Measurements from ENCODE around the gene REXO1.
"Not testable (repeated sequence)": the region's sequence is repeated elsewhere in the genome, so short reads cannot be mapped to it uniquely, and the experiment has no call there.

The REXO1 gene

DNA sequence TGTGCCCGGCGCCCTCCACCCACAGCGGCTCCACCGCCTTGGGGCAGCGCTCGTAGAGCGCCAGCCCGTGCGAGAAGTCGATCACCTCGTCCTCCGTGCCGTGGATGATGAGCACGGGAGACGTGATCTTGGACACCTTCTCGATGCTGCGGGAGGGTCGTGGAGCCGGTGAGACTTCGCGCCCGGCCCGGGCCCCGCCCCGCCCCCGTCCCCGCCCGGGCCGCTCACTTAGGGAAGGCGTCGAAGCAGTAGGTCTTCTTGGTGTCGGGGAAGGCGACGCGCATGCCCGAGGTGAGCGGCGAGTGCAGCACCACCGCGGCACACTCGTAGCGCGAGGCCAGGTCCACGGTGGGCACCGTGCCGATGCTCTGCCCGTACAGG, 29.0 kb upstream of the REXO1 start:
- in situ Hi-C loops (cut with MboI; ENCODE audit: low sequenced_read_pairs), result not testable (repeated sequence)

DNA sequence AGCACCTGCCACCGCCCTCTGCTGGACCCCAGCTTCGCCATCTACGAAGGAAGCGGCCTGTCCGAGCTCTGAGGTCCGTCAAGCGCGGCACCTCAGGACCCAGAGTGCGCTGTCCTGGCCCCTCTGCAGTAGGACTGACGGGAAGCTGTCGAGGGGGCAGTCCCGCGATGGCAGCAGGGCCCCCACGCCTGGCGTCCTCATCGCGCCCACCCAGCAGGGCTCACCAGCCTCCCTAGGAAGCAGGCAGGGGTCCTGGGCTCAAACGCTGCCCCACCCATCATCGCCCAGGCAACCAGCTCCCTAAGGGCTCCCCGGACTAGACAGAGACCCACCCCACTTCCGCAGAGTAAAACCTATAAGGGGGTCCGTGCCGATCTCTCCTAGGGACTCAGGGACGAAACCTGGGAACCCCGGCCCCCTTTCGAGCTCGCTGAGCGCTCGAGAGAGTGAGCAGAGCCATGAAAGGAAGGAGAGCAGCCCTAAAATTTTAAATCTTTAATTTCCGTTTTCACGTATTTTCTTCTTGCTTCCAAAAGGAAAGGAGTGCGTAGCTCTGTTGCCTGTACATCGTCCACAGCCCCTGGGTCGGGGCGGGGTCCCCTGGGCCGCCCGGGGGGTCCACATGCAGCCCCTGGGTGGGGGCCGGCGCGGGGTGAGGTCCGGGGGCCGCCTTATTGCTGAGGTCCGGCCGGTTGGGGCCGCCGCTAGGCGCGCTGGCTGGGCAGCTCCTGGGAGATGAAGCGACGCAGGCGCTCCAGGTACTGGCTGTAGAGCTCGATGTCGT, 28.4 kb upstream of the REXO1 start:
- in situ Hi-C loops (cut with MboI; ENCODE audit: low sequenced_read_pairs), result not testable (repeated sequence)

DNA sequence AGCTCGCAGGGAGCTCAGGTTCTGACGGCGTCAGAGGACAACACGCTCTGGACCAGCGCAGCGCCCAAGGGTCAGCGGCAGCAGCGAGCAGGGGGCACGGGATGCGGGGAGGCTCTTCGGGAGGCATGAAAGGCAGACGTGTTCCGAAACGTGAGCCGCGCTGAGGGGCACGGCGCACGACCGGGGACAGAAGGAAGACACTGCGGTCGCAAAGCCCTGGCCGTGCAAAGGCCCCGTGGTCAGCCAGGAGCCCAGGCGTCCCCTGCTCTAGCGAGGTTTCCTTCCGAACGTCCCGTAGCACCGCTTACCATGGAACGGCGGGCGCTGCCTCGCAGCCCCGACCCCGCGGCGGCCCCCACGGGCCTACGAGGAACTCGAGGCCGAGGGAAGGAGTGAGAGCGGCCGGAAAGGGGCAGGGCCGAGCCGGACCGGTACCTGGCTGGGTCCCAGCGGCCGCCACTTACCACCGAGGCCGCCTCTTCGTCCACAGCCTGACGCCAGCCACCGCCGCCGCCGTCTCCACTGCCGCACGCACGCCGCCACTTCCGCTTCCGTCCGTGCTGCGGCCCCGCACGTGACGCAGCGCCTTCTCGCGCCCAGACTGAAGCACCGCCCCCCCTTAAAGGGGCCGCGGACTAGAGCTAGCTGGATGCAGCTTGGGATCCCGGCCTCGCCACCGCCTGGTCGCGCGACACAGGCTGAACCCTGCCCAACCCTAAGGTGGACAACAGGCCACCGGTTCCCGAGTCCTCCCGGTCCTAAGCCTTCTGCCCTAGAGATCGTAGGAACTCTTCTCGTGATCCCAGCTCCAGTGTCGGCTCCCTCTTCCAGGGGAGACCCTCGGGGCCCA, 27.6 kb upstream of the REXO1 start:
- in situ Hi-C loops (cut with MboI; ENCODE audit: low sequenced_read_pairs), result no loop called here

DNA sequence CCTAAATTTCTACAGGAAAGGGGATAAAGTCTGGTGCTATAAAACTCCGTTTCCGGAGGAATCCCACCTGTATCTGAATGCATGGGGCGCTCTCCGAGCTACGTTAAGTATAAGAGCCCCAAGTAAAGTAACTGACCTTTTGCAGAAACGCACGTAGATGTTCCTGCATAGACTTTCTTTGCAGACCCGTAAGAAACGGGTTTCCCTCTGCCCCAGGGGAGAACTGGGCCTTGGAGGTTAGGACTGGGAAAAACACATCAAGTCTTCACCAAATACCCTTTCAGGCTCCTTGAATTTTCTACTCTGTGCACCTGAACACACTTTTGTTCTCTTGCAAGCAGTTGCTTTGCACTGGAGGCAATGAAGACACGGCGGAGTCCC, 27.0 kb upstream of the REXO1 start:
- in situ Hi-C loops (cut with MboI; ENCODE audit: low sequenced_read_pairs), result not testable (repeated sequence)

DNA sequence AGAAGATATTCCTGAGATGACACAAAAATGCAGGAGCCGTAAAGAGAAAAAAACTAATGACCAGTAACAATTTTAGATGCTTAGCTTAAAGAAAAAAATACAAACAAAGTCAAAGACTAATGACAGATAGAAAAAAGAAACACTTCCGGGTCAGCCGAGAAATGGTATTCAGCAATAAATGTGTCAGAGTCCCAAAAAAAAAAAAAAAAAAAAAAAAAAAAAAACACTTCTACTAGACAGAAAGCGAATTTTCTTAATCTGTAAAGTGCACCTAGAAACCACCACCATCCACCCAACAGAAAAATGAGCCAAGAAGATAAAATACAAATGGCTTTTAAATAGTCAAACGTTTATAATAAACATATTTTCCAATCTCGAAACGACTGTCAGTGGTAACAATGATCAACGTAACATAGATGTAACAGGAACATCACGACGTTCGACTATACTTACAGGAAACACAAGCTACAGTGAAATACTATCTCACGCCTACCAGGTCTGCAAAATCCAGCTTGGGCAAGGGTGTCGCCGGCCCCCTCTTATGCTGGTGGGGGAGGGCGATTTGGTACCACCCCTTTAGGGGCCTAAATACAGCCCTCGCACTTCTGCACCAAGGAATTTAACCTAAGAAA, 26.4 kb upstream of the REXO1 start:
- in situ Hi-C loops (cut with MboI; ENCODE audit: low sequenced_read_pairs), result no loop called here

DNA sequence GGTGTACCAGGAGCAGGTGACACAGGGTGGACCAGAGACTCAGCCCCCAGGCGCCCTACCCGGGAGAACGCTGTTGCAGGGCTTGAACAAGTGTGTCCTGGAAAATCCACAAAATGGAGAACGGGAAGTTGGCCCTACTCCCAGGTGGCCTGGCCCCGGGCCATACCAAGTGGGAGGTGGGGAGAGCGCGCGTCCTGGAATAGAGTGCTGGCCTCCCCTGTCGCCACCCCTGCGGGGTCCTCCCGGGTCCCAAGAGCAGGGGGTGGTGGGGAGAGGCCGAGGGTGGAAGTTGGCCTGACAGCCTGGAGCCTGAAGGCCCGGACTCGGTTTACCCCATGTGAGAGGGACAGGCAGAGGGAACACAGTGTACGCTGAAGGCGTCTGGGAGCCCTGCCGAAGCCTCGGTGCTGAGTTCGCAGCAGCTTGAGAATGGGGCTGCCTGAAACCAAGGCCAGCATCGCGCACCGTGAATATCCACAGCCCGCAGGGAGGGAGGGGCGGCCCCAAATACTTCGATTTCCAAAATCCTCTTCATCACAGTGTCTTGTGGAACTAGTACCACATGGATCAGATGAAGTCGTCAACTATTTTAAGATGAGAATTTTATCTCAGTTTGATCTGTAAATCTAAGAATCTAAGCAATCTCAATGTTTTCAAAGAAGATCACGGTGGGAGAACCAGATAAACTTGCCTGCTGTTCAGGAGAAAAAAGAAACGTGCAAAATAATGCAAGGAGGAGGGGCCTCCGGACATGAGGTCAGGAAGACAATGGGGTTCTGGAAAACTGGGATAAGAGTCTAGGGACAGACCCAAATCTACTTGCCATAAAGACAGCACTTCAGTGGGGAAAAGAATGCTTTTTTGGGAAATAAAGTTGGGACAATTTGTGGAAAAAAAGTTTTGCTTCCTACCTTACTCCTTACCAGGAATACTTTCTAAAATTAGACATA, 25.5 kb upstream of the REXO1 start:
- in situ Hi-C loops (cut with MboI; ENCODE audit: low sequenced_read_pairs), result no loop called here

DNA sequence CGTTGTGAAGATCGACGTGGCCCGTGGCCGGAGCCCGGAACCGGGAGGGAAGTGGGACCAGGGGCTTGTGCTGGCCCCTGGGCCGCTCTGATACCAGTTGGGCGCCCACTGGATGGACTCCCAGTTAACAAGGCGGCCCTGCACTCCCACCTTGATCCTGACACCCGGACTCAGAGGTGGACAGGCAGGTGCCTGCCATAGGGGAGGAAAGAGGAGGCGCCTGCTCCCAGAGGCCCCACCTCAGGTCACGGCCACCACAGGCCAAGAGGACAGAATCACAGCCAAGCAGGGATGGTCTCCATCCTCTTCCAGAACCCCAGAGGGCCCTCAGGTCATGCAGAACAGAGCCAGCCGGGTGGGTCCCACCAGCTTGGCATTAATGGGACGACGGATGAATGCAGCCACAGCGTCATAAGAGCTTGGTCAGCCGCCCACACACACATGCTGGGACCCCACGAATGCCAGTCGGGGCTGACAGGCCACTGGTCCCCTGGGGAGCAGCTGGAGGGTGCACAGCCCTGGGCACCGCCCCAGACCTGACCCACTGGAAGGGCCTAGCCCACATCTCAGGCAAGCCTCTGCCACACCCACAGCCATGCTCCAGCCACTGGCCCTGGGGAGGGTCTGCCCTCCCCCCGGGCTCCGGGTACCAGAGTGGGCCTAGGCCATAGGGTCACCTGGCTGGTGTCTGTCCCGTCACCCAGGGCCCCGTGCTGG, 24.7 kb upstream of the REXO1 start:
- in situ Hi-C loops (cut with MboI; ENCODE audit: low sequenced_read_pairs), result no loop called here

DNA sequence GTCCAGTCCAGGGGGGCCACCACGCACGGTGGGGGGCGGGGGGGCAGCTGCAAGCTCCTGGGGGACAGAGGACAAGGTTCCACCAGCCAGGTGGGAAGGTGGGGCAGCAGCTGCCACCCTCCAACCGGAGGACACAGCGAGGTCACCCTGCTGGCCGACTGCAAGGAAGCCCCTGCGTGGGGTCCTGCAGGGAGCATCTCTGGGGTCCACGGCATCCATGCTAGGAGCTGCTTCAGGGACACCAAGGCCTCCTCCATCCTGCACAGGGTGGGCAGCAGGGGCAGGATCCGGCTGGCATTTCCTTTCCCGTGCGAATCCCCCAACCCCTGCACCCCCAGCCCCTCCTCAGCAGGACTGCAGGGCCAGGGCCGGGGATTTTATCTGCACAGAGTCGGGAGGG, 23.3 kb upstream of the REXO1 start:
- in situ Hi-C loops (cut with MboI; ENCODE audit: low sequenced_read_pairs), result no loop called here

DNA sequence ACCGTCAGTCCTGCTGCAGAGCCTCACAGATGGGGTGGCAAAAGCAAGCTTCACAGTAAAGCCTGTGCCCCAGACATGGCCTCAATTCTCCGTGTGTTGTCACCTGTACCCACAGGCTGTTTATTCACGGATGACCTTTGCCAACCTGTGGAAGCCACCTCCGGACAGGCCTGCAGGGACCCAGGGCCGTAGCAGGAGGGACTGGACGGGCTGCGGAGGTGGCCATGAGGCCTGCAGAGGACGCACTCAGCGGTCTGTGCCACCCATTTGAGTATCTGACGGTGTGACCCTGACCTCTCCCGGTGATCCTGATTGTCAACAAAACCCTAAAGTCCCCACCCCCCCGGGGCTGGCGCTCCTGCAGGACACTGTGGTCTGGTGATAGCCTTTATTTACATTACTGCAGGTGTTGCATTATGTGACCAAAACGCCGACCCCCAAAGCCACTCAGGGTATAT, 22.9 kb upstream of the REXO1 start:
- in situ Hi-C loops (cut with MboI; ENCODE audit: low sequenced_read_pairs), result no loop called here

DNA sequence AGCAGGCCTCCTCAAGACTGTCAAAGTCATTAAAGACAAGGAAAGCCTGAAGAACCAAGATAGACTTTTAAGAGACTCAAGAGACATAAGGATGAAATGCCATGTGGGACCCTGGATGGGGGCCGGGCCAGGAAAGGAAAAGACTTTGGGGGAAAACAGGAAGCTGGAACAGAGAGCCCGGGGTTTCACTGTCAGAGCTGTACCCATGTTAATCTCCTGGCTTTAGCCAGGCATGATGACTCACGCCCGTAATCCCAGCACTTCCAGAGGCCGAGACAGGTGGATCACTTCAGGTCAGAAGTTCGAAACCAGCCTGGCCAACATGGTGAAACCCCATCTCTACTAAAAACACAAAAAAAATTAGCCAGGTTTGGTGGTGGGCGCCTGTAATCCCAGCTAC, 20.7 kb upstream of the REXO1 start:
- in situ Hi-C loops (cut with MboI; ENCODE audit: low sequenced_read_pairs), result no loop called here

DNA sequence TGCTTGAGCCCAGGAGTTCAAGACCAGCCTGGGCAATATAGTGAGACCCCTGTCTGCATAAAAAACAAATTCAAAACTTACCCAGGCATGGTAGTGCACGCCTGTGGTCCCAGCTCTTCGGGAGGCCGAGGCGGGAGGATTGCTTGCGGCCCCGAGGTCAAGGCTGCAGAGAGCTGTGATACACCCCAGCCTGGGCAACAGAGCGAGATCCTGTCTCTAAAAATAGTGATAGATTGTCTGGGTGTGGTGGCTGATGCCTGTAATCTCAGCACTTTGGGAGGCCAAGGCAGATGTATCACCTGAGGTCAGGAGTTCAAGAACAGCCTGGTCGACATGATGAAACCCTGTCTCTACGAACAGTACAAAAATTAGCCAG, 19.1 kb upstream of the REXO1 start:
- in situ Hi-C loops (cut with MboI; ENCODE audit: low sequenced_read_pairs), result no loop called here

DNA sequence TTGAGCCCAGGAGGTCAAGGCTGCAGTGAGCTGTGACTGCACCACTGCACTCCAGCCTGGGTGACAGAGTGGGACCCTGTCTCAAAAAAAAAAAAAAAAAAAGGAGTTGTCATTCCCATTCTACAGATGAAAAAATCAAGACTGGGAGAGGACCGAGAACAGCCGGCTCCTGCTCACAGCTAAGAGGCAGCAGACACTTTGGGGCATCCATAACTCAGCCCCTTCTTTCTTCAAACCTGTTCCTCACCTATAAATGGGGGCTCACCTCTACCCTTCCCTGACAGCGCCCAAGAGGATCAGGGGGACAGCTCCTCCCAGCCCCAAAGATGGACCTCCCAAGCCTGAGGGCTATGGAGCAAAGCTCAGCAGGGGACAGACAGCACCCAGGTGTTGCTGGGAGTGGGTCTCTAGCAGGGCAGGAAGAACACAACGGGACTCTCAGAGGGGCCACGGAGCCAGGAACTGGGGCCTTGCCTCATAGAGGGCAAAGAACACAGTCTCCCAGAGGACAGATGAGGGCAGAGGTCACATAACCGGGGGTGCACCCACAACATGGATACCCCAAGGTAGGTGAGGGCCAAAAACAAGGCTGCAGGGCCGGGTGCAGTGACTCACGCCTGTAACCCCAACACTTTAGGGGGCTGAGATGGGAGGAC, 18.5 kb upstream of the REXO1 start:
- in situ Hi-C loops (cut with MboI; ENCODE audit: low sequenced_read_pairs), result no loop called here

DNA sequence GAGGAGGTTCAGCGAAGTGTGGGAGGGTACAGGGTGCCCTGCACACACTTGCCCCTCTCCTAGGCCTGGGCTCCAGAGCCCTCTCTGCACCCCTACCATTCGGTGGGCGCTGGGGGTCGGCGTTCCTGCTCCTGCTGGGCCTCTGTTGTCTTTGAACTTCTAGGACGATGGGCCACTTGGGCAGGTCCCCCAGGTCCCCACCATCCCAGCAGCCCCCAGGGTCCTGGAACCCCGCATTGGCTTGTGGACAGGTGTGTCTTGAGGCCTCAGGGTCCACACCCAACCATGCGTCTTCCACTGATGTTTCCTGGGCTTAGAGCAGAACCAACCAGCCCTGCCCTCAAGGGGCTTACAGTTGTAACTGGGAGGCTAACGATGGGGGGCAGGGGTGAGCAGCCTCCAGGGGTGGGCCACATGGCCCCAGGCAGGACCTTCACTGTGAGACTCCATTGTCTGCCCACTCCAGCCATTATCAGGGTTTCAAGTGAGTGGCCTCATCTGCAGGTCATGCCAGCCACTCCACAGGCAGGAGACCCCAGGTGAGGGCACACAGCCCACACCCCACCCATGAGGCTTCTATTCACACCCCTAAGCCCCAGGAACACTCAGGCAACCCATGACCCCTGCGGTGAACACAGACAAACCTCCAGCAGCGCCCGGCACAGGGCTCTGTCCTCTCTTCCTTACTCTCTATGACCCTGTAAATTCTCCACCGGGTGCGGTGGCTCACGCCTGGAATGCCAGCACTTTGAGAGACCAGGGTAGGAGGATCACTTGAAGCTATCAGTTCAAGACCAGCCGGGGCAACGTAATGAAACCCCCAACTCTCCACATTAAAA, 17.1 kb upstream of the REXO1 start:
- in situ Hi-C loops (cut with MboI; ENCODE audit: low sequenced_read_pairs), result no loop called here

DNA sequence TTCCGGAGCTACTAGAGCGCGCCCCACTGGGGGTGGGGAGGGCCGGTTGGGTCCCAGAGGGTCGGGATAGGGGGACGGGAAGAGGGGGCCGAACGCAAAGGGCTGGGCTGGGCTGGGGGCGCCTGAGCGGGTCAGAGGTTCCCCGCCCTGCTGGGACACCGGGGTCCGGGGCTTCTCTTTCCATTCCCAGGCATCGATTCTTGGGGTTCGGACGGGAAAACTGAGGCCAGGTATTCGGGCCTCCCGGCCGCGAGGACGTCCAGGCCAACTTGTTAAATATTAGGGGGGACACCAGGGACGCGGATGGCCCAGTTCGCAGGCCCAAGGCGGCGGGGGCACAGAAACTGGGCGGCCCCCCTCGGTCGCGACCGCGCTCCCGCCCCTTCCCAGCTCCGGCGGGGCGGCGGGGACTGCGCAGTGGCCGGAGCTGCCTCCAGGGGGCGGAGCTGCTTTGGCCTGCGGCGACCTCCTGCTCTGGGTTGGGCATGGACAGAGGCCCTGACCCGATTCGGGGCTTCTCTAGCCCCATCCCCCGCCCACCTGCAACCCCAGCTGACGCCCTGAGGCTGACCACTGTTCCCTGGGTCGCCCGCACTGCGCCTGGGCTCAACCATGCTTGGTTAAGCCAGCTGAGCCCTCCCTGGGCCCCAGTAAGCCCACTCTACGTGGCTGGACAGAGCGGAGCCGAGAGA, 16.3 kb upstream of the REXO1 start:
- in situ Hi-C loops (cut with MboI; ENCODE audit: low sequenced_read_pairs), result no loop called here

DNA sequence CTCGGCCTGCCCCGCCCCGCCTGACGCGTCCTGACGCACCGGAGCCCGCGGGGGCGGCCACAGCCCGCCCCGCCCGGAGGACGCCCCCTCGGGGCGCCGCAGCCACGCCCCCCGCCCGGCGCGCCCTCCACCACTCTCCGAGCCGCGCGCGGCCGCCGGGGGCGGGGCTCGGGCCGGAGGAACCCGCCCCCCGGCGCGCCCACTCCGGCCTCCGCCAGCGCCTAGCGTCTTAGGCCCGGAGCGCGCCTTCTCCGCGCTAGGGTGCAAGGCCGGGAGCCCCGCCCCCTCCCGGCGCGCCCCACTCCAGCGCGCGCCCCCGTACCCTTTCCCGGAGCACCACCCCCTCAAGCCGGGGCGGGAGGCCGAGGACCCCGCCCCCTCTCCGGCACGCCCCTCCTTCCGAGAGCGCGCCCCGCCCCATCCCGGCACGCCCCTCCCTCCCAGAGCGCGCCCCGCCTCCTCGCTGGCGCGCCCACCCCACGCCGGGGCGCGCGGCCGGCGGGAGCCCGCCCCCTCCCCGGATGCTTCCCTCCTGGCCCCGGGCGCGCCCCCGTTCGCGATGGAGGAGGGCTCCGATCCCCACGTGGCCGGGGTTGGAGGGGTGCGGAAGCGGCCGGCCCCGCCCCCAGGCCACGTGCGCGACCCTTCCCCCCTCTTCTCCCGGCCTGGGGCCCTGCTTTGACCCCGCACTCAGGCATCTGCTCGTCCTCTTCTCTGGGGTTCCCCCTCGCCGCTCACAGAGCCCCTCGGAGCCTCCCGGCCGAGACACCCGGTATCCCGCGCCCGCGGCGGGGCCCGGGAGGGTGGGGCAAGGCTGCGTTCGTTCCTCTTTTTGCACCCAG, 15.6 kb upstream of the REXO1 start:
- in situ Hi-C loops (cut with MboI; ENCODE audit: low sequenced_read_pairs), result no loop called here

DNA sequence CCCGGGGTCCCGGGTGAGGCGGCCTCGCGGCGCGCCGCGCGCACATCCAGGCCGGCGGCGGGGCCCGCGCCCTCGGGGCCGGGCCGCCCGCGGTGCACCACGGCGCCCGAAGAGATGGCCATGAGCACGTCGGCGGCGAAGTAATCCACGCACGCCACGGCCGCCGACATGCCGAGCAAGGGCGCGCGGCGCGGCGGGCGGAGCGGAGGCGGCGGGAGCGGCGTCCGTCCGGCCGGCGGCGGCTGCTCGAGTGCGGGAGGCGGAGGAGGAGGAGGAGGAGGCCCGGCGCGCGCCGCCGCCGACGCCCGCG, 15.0 kb upstream of the REXO1 start, which contains the start of gene KLF16:
KLF16 (minus strand) TSS at position 252 of the 310 bp plus-strand sequence; CDS start at position 170, 82 bp downstream.
- in situ Hi-C loops (cut with MboI; ENCODE audit: low sequenced_read_pairs), result no loop called here

All from HL-60/S4 (cell line).